Tibial artery (tissue), 4 donors: ENCODE data around the gene HES5.

Experiments used
- DNase-seq, 2 donors: peaks; one replicate each; pipeline ENCODE4 v3.0.0-alpha.2; 2019
- H3K27ac ChIP-seq, 2 donors: fragments of 200-600 bp; sonication (generic) in 1 of 2; 1 replicate in 1 of 2; 2 replicates in 1 of 2; pipeline ENCODE4 v1.5.1; 2018 to 2019; ENCODE audit warnings: mild to moderate bottlenecking in 1 of 2
- H3K27me3 ChIP-seq, 2 donors: fragments of 200-600 bp; sonication (generic) in 1 of 2; one replicate each; pipeline versions ENCODE4 v1.5.1 to v1.6.0; 2016 to 2019
- H3K36me3 ChIP-seq, 3 donors: fragments of 200-600 bp; sonication (generic) in 2 of 3; one replicate each; pipeline ENCODE4 v1.5.1; 2016 to 2019; ENCODE audit warnings: mild to moderate bottlenecking in 2 of 3
- H3K4me1 ChIP-seq, 4 donors: fragments of 200-600 bp; sonication (generic) in 2 of 4; 1 replicate in 3 of 4; 2 replicates in 1 of 4; pipeline ENCODE4 v1.5.1; 2016 to 2019
- H3K4me3 ChIP-seq, 2 donors: fragments of 200-600 bp; sonication (generic) in 1 of 2; 1 replicate in 1 of 2; 2 replicates in 1 of 2; pipeline ENCODE4 v1.5.1; 2018 to 2019; ENCODE audit warnings: mild to moderate bottlenecking in 2 of 2
- H3K9me3 ChIP-seq, 3 donors: fragments of 200-600 bp; sonication (generic) in 1 of 3; one replicate each; pipeline ENCODE4 v1.5.1; 2016 to 2019
- intact Hi-C: fragments of 100-400 bp; cut with DNase I; formaldehyde crosslinking; loops from one replicate; pipeline ENCODE4 v1.15.0; 2023; ENCODE audit warnings: low total_unique reads
- TF ChIP-seq, protein P1 (sequence below), 2 experiments: fragments of 200-600 bp in 1 of 2; fragments of 450-650 bp in 1 of 2; IDR thresholded peaks; one replicate each; pipeline ENCODE4 v1.5.1; 2017 to 2019; ENCODE audit warnings: antibody characterized with exemption in 2 of 2, mild to moderate bottlenecking in 1 of 2, moderate library complexity in 1 of 2

HES5 gene

GRCh38 chr1:2567083-2567679 is 37.1 kb upstream of the HES5 start:
- Histone ChIP-seq H3K27ac (no peak overlapping the region), H3K4me1 (no peaks in the 10 kb centered on the region), H3K9me3 (no peaks in the 10 kb centered on the region), H3K36me3 (peaks cover 0 to 16% (median 8%) of the 10 kb centered on the region in 3 donors), H3K4me3 (no peak overlapping the region), H3K27me3 (peaks cover 0 to 25% of the 10 kb centered on the region in 2 donors)
- TF ChIP-seq, protein P1, sequence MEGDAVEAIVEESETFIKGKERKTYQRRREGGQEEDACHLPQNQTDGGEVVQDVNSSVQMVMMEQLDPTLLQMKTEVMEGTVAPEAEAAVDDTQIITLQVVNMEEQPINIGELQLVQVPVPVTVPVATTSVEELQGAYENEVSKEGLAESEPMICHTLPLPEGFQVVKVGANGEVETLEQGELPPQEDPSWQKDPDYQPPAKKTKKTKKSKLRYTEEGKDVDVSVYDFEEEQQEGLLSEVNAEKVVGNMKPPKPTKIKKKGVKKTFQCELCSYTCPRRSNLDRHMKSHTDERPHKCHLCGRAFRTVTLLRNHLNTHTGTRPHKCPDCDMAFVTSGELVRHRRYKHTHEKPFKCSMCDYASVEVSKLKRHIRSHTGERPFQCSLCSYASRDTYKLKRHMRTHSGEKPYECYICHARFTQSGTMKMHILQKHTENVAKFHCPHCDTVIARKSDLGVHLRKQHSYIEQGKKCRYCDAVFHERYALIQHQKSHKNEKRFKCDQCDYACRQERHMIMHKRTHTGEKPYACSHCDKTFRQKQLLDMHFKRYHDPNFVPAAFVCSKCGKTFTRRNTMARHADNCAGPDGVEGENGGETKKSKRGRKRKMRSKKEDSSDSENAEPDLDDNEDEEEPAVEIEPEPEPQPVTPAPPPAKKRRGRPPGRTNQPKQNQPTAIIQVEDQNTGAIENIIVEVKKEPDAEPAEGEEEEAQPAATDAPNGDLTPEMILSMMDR (IDR thresholded peaks at IDR 0.05) = no peak
- no peak for DNase-seq
- intact Hi-C loops = no loop called here

GRCh38 chr1:2566101-2567045 is 36.3 kb upstream of the HES5 start:
- H3K4me1 ChIP-seq = no peaks in the 10 kb centered on the region

DNA sequence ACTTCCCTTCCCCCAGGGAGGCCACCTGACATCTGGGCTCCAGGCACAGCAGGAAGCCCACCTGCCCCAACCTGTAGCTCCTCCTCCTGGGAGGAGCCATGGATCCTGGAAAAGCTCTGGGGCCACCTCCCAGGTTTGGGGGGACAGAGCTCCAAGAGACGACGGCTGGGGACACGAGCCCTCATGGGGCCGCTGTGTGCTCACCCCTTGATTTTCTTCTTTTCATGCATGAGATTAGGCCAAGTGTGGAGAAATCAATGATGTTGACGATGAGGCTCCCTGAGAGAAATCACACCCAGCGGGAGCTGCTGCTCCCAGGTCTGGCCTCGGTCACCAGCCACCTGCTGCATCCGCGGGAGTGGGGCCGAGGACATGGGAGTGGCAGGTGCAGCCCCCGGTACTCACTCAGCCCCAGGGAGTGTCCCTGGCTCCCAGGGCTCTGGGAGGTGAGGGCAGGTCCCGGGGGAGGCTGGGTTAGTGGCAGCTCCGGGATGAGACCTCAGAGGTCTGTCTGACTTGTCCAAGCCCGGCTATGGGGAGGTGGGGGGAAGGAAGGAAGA is 34.8 kb upstream of the HES5 start:
- intact Hi-C loops = no loop called here
- Histone ChIP-seq H3K36me3 (peaks cover 0 to 39% (median 28%) of the 10 kb centered on the region in 3 donors), H3K27ac (no peak overlapping the region), H3K4me3 (no peak overlapping the region), H3K27me3 (peaks cover 0 to 25% of the 10 kb centered on the region in 2 donors), H3K4me1 (no peaks in the 10 kb centered on the region), H3K9me3 (no peaks in the 10 kb centered on the region)
- no peak for DNase-seq
- TF ChIP-seq, protein P1 (IDR thresholded peaks at IDR 0.05) = no peak

More at GRCh38 chr1:2566101-2567045, 36.3 kb upstream of the HES5 start:
- DNase-seq = no peak
- Histone ChIP-seq H3K4me3 (no peak overlapping the region), H3K27ac (no peak overlapping the region), H3K27me3 (peaks cover 0 to 25% of the 10 kb centered on the region in 2 donors), H3K36me3 (peaks cover 0 to 24% (median 16%) of the 10 kb centered on the region in 3 donors), H3K9me3 (no peaks in the 10 kb centered on the region)
- intact Hi-C loops = no loop called here
- TF ChIP-seq, protein P1 (IDR thresholded peaks at IDR 0.05) = no peak

DNA sequence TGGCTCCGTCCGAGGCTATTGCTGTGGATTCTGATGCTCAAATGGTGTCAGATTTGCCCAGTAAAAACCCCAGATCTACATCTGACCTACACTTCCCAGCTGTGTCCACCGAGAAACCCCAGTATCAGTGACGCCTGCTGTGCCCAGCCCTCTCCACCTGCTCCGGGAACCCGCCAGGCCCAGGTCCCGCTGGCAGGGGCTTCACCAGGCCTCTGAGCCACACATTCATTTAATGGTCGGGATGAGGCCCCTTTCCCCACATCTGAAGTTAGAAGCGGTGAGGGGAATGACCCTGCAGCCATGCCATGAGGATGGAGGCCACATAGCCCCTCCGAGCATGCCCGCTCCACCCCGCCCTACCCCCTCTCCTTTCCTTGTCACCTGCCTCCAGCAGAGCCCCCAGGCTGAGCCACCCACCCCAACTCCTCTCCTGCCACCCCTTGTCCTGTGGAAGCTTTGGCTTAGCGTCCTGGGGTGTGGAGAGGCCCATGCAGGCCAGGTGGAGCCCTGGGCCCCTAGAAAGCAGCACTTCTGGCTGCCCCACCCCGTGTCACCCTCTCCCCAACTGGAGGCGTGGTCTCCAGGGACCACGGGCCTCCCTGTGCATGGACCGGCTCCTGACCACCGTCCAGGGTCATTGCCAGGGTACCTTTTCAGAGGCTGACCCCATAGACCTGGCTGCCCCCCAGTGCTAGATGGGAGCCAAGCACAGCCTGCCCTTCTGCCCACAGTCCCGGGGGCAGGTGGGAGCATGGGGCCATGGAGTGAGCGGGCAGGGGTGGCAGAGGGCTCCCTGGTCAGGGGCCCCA is 34.1 kb upstream of the HES5 start:
- peaks cover 0 to 25% of the 10 kb centered on the region in 2 donors for H3K27me3 ChIP-seq
- intact Hi-C loops = no loop called here
- TF ChIP-seq, protein P1 (IDR thresholded peaks at IDR 0.05) = no peak
- H3K27ac ChIP-seq = no peak overlapping the region
- peaks cover 0 to 45% (median 33%) of the 10 kb centered on the region in 3 donors for H3K36me3 ChIP-seq
- H3K4me3 ChIP-seq = no peak overlapping the region
- no peaks in the 10 kb centered on the region for H3K4me1 ChIP-seq
- H3K9me3 ChIP-seq = no peaks in the 10 kb centered on the region
- no peak for DNase-seq

GRCh38 chr1:2563205-2563604 is 33.1 kb upstream of the HES5 start:
- TF ChIP-seq, protein P1 (IDR thresholded peaks at IDR 0.05) = no peak
- no peak overlapping the region for H3K4me3 ChIP-seq
- H3K4me1 ChIP-seq = peaks cover 0 to 2% (median 0%) of the 10 kb centered on the region in 4 donors
- no peaks in the 10 kb centered on the region for H3K9me3 ChIP-seq
- H3K27ac ChIP-seq = no peak overlapping the region
- peaks cover 0 to 55% (median 33%) of the 10 kb centered on the region in 3 donors for H3K36me3 ChIP-seq
- intact Hi-C loops = no loop called here
- no peak for DNase-seq
- H3K27me3 ChIP-seq = peaks cover 0 to 25% of the 10 kb centered on the region in 2 donors
